ENCODE results near the gene NHLRC4.
A peak's percentile ranks its signal among the peaks of the same experiment; 100 is the strongest.

The NHLRC4 gene

GRCh38 chr16:554640-555365 lies 12.0 kb upstream of the NHLRC4 start:
- no peak for DNase-seq

- no peak for DNase-seq
Observed at GRCh38 chr16:555528-556473, 11.0 kb upstream of the NHLRC4 start.

DNA sequence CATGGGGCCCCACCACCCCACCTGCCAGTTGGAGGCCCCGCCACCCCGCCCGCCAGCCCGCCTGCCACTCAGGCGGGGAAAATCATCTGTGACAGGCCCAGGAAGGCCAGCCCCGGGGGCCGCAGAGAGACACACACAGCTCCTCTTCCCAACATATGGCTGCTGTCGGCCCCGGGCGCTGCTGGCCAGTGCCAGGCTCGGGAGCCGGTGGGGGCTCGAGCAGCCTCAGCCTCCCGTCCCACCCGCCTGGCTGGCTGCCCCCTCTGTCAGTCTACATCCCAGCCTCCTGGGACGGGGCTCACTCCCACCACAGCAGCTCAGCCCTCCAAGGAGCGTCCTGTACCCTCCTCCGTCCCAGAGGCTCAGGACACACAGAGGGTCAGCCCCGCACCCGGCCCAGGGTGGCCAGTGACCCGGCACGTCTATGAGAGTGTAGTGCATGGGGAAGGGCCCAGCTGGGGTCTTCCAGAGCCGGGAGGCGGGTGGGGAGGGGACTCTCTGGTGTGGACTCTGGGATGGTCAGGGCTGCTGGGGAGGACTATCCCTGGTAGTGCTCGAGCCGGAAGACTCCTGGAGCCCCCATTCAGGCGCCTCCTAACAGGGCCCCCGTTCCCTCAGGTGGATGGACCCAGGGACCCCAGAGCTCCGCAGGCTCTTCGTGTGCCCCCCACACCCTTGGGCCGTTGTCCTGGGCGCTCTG lies 10.2 kb upstream of the NHLRC4 start:
- no peak for DNase-seq

DNA sequence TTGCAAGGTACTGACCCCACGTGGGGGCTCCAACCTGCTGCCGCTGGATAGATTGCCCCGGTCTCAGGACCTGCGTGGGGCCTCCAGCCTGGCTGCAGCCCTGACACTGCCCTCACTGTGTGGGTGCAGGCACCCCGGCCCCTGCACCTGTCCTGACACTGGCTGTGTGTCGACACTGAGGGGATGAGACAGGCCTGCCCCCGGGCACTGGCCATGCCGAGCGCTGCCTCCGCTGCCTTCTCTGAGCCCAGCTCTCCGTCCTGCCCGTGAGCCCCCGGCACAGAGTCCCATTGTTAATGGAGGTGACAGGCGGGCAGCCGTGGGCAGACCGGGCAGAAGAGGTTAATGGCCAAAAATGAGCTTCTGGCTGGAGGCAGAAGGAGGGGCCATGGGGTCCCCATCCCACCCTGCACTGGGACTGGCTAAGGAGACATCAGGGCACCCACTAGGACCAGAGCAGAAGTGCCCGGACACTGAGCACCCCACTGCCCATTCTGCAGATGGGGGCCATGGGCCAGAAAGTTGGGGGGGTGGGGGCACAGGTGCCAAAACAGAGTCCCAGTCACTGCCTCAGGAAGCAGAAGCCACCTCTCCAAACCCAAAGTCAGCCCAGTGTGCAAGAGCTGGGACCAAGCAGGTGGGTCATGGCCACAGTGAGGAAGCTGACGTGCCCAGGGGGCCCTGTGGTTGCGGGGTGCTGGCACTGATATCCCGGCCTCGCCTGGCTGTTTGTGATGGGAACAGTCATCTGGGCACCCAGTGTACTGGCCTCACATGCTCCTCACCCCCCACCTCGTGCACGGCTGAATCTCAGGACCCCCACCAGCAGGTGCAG lies 9.1 kb upstream of the NHLRC4 start:
- DNase-seq: no peak

DNA sequence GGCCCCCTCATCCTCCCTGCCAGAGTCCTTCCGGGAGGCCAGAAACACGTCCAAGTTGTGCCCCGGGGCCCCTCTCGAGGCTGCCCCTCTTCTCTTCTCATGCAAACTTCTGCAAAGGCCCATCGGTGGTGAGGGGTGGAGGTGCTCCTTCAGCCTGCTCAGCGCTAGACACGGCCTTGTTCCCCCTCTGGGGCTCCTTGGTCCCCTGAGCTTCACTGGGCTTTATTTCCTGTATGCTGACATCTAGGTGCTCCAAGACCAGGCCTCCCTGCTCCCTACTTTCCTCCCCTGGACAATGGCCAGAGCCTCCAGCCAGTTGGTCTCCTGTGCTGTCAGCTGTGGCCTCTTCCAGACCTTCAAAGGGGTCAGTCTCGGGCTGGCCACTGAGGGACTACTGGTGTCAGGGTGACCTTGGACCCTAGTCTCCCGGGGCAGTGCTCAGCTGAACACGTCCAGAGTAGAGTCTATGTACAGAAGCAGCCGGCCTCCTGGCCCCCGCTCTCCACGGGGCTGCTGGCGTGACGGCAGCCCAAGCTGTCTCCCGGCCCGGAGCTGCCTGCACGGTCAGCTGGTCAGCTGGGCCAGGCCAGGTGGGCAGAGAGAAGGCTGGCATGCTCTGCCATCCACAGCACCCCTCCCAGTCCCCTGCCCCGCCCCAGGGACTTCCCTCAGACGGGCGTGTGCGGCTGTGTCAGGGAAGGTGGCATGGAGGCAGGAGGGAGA lies 8.3 kb upstream of the NHLRC4 start:
- DNase-seq: peak; percentile 4

- DNase-seq: no peak
Observed at GRCh38 chr16:559021-559380, 7.8 kb upstream of the NHLRC4 start.

- DNase-seq: no peak
Observed at GRCh38 chr16:559411-560203, 7.2 kb upstream of the NHLRC4 start.

- no peak for DNase-seq
Observed at GRCh38 chr16:560204-560700, 6.6 kb upstream of the NHLRC4 start, which contains the start of gene PRR35. PRR35 (plus strand) TSS chr16:560394; CDS start chr16:563295, 2,901 bp downstream.

- DNase-seq: no peak
Observed at GRCh38 chr16:560701-561412, 5.9 kb upstream of the NHLRC4 start.

GRCh38 chr16:561413-561794 lies 5.4 kb upstream of the NHLRC4 start:
- DNase-seq: no peak

DNA sequence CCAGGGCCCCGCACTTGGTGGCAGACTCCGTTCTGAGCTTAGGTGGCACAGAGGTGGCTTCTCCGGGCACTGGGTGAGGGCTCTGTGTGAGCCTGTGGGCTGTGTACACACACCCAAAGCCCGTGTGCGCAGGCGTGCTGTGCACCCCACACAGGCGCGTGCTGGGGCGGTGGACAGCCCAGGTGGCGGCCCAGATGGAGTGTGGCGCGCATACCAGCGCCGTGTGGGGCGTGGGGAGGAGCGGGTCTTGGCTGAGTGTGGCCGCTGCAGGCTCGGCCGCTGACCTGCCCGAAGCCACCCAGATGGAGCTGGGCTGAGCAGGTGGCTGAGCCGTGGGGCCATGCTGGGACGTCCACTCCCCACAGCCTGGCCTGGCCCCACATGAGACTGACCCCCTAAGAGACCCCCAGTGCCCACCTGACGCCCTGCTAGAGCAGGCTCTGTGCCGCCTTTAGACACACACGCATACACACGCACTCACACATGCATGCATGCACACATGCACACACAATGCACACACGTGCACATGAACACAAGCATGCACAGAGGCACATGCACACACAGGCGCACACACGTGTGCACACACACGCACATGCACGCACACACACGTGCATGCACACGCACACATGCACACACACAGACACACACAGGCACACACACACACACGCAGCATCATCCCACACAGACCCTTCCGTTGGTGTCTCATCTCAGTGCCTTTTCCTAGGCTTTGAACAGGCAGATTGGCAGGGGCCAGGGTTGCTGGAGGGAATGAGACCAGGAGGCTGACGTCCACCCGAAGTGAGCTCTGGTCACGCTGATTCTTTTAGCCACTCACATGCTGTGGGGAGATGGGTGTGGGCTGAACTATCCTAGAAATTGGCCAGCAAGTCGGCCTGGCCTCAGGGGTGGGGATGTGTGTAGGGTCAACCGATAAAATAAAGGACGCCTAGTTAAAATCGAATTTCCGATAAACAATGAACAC lies 4.6 kb upstream of the NHLRC4 start:
- DNase-seq: no peak

DNA sequence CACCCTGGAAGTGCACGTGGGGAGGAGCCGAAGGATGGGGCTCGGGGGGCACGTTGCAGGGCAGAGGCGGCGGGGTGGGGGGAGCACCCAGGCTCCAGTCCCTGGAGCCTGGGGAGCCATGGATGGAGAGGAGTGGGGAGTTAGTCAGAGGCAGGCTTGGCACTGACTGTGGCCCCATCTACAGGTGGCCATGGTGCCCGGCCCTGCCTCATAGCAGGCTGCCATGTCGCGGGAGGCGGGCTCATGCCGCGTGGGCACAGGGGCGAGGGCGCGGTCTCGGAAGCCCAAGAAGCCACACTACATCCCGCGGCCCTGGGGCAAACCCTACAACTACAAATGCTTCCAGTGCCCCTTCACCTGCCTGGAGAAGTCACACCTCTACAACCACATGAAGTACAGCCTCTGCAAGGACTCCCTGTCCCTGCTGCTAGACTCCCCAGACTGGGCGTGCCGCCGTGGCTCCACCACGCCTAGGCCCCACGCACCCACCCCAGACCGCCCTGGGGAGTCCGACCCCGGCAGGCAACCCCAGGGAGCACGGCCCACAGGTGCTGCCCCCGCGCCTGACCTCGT lies 3.6 kb upstream of the NHLRC4 start:
- no peak for DNase-seq

DNA sequence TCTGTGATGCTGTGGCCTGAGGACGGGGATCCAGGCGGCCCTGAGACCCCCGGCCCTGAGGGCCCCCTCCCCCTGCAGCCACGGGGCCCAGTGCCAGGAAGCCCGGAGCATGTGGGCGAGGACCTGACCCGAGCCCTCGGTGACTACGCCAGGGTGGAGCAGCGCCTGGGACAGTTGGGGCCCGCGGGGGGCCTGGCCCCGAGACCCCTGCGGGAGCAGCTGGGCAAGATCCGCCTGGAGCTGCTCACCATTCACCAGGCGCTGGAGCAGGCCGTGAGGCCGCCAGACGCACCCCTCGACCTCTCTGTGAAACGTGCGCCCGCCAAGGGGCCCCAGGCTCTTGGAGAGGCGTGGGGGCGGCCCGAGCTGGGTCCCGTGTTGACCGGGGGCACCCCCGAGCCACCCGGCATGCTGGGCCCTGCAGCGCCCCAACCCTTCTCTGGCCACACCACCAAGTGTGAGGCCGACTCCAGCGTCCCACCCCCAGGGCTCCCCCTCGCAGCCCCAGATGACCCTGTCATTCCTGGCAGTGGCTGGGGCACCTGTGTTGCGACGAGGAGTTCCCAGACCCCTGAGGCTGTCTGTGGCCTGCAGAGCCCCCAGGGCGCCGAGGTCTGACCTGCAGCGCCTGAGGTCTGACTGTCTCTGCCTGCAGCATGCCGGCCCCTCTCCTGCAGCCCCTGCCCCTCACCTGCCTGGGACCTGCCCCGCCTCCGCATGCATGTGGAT lies 2.0 kb upstream of the NHLRC4 start:
- DNase-seq: no peak

DNA sequence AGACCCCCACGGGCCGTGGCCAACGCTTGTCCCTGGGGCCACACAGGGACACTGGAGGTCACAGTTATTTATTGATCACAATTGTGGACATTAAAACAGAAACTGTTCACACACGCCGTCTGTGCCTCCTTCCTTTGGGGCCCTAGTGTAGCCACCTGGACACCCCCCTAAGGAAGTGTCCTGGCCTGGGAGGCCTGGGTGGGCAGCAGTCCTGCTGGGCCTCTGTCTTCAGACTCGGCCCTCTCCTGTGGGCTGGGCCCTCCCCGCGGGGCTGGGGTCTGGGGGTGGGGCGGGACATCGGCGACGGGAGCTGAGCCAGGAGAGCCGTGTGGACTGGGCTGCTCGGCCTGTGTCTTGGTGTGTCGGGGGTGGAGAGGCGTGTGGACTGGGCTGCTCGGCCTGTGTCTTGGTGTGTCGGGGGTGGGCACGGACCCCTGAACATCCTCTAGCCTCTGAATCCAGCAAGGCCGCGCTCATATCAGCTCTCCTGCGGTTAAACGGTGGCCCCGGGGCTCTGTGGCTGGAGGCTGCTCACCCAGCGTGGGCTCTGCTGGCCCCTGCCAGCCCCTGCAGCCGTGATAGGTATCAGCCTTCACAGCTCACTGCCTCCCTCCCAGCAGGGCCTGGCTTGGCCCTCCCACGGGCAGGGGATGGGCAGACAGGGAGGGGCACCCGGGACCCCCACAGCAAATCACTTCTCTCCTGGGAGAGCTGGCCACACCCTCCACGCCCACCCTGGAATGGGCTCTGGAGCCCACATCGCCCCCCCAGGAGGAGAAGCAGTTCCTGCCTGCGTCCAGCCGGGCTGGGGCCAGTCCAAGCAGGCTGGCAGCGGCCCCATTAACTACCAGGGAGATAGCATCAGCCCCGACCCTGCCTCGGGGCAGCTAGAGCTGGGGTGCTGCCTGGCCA lies 1.1 kb upstream of the NHLRC4 start:
- no peak for DNase-seq

DNA sequence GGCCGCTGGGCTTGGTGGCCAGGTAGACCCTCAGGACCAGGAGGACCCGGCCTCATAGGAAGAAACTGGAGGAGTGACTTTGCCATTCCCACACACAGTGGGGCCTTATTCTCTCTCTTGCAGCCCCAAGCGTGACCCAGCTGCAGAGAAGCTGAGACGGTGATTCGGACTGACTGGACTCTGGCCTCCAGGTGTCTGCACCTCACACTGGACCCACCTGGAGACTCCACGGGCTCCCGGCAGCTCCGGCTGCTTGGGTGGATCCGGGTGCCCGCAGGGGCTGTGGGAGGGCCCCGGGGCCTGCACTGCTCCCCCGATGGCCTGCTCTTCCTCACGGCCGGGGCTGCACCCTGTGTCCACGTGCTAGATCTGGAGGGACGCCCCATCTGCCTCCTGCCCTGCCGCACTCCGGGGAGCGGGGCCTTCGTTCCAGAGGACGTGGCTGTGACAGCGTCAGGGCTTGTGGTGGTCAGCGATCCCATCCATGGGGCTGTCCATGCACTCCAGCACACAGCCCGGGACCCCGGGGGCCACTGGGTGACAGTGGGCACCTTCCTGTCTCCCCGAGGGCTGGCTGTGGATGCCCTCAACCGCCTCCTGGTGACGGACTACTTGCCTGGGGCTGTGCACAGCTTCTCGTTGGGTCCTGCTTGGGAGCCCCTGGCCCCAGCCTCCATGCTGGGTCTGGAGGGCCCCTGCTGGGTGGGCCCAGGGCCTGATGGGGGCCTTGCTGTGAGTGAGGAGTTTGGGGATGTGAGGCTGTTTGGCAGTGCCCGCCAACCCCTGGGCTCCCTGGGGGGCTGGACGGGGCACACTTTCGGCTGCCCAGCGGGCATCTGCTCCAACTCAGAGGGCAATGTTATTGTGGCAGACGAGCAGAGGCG lies 810 bp downstream of the NHLRC4 start:
- no peak for DNase-seq
